GM18873 (cell line): ENCODE results near the gene ULK1.

Experiments
- ATAC-seq: cut with Tn5 transposase; IDR thresholded peaks from one replicate; pipeline ENCODE4 v1.9.1; 2021; ENCODE audit warnings: mild to moderate bottlenecking, moderate library complexity, moderate number of reproducible peaks; ENCODE audit not compliant: unreplicated experiment, low FRiP score

The ULK1 gene

DNA sequence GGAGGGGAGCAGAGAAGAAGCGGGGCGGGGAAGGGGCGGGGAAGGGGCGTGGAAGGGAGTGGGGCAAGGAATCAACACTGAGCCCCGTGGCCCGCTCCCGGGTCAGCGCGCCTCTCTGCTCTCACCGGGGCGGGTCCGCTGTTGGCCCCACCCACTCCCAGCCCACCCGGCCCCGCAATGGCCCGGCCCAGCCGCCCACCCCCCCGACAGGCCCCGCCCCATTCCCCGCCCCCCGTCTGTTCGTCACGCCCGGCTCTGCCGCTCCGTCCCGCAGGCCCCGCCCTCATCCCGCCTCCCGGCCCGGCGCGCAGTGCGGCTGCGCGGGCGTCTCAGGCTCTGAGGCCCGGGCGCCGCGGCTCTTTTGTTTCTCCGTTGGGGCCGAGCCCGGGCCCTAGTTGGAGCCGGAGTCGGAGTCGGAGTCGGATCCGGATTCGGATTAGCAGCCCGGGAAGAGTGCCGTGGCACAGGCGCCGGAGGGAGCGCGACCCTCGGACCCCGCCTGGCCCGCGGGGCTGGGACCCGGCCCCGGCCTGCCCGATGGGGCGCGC is at the start of gene ULK1:
Gene ULK1 (plus strand): TSS at position 310 of the 548 bp plus-strand sequence. CDS start 380 bp downstream, outside the sequence.
- ATAC-seq: peak; percentile 60

DNA sequence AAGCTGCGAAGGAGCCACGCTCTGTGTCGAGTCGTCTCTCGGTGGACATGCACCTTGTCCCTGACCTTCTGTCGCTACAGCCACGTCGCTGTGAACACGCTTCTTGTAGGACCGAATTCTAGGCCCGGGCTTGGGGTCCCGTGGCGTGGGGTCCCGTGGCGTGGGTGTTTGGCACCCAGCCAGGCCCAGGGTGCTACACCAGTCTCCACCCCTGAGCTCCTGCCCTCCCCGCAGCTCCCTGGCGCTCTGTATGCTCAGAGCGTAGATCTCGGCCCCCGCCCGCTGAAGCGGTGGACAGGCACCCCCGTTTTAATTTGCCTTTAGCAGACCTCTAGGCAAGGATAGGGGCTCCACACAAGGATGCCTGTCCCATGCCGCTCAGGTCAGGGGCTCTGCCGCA is 49.8 kb upstream of the ULK1 start:
- no peak for ATAC-seq

DNA sequence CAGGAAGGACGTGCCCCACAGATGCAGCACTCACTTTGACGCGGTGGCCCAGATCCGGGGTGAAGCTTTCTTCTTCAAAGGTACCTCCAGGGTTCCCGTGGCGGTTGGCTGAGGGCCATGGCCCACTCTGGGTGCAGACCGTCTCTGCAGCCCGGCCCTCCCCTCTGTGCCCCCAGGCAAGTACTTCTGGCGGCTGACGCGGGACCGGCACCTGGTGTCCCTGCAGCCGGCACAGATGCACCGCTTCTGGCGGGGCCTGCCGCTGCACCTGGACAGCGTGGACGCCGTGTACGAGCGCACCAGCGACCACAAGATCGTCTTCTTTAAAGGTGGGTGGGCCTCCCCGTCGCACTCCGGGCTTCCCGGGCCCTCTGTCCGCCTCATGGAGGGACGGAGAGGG is 49.3 kb upstream of the ULK1 start:
- no peak for ATAC-seq

DNA sequence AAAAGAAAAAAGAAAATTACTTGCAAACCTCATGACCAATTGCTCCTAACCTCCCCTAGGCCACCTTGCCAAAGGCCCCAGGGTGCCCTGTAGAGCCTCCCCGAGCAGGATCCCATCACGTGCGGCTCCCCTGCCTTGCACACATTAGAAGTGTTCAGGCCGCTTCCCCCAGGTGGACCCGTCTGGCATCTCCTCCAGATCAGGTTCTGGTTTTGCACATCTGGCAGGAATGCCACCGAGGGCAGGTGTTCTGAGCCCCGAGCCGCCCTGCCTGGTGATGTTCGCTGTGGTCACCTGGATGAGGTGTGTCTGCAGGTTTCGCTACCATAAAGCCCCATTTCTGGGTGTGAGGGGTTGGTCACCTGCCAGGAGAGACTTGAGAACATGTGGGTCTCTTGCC is 47.0 kb upstream of the ULK1 start:
- no peak for ATAC-seq

DNA sequence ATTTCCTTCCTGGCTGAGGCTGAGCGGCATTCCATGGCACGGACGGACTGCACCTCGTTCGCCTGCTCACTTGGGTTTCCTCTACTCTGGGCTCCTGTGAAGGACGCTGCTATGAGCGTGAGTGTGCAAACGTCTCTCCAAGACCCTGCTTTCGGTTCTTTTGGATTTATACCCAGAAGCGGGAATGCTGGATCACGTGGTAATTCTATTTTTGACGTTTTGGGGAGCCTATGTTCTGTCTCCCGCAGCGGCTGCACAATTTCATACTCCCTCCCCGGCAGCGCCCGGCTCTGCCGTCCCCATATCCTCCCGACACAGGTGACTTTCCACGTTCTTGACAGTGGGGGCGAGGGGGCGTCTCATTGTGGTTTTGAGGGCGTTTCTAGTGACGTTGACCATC is 45.7 kb upstream of the ULK1 start:
- no peak for ATAC-seq

DNA sequence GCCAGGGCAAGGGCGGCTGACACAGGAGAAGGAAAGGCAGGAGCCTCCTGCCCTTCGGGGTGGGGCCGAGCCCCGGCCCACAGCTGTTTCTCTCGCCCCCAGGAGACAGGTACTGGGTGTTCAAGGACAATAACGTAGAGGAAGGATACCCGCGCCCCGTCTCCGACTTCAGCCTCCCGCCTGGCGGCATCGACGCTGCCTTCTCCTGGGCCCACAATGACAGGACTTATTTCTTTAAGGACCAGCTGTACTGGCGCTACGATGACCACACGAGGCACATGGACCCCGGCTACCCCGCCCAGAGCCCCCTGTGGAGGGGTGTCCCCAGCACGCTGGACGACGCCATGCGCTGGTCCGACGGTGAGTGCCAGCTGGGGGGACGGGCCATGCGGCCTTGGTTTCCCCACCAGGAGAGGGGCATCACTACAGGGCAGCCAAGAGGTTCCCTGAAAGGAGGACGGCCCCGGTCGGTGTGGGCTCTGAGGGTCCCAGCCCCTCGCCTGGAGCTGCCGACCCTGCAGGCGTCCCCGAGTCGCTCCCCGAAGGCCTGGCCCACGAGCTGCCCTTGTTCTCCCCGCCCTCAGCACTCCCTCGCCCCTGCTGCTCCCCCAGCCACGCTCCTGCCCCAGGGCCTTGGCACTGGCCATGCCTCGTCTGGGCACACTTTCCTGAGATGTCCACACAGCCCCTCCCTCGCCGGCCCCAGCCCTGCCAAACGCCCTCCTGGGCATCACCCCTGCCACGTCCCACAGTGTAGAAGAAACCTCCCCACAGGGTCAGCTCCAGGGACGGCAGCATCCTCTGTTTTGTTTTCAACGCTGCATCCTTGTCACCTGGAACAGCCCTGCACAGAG is 44.5 kb upstream of the ULK1 start:
- no peak for ATAC-seq

DNA sequence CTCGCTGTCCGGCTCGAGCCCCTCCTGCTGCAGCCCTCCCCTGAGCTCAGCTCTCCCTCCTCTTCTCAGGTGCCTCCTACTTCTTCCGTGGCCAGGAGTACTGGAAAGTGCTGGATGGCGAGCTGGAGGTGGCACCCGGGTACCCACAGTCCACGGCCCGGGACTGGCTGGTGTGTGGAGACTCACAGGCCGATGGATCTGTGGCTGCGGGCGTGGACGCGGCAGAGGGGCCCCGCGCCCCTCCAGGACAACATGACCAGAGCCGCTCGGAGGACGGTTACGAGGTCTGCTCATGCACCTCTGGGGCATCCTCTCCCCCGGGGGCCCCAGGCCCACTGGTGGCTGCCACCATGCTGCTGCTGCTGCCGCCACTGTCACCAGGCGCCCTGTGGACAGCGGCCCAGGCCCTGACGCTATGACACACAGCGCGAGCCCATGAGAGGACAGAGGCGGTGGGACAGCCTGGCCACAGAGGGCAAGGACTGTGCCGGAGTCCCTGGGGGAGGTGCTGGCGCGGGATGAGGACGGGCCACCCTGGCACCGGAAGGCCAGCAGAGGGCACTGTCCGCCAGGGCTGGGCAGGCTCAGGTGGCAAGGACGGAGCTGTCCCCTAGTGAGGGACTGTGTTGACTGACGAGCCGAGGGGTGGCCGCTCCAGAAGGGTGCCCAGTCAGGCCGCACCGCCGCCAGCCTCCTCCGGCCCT is 43.4 kb upstream of the ULK1 start:
- ATAC-seq: no peak

DNA sequence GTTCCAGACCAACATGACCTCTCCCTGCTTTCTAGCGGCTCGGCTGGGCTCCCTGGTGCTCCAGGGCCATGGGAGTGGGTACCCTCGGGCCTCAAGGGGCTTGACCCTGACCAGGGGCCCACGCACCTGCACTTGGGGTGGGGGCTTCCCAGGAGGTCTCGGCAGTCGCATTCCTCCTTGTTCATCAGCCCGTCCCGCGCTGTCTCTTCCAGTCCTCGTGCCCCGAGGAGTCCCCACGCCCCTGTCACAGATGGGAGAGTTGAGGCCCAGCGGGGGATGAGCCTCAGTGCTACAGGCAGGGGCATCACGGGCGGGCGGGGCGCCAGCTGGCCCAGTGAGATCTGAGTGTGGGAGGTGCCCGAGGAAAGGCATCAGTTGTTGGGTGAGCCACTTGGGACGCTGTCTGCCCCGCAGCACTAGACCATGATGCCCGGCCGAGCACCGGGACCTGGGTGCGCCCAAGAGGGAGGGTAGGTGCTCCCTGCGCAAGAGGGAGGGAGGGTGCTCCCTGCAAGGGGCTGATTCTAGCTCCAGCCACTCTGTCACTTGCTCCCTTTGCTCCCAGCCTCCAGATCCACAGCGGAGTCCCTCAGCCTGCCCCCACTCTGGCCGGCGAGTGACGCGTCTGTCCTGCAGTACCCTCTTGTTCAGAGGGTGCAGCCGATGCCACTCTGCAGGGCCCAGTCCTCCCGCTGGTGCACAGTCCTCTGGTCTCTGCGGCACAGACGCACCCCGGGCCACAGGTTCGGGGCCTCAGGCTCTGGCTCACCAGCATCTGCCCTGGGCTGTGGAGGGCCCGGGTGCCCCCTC is 42.5 kb upstream of the ULK1 start:
- ATAC-seq: no peak

DNA sequence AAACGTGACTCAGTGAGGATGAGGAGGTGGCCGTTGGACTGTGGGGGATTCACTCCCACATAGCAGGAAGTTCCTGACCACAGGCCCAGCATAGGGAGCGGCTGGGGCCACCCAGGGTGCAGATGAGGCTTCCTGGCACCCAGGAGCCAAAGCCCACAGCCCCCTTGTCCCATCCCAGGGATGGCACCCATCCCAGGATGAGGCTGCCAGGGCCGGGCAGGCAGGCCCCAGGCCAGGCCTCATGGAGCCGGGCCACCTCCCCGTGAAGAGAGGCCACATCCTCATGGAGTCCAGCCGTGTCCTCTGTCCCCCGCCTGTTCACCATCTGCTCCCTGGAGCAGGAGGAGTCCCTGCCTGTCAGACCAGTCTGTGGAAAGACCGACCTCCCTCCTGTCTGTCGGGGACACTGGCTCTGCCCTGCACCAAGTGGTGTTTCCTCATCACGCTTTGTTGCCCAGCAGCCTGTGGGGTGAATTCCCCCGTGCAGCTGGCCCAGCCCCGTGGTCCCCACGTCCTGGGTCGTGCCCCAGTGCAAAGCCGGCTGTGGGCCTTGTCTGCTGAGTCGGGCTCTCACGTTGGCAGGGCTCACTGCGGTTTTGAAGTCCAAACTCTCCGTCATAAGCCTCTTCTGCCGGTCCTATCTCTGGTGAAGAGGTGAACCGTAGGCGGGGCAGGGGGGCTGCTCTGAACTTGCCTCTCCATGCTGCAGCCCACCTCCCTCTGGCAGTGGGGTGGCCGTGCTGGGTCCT is 41.7 kb upstream of the ULK1 start:
- ATAC-seq: no peak

DNA sequence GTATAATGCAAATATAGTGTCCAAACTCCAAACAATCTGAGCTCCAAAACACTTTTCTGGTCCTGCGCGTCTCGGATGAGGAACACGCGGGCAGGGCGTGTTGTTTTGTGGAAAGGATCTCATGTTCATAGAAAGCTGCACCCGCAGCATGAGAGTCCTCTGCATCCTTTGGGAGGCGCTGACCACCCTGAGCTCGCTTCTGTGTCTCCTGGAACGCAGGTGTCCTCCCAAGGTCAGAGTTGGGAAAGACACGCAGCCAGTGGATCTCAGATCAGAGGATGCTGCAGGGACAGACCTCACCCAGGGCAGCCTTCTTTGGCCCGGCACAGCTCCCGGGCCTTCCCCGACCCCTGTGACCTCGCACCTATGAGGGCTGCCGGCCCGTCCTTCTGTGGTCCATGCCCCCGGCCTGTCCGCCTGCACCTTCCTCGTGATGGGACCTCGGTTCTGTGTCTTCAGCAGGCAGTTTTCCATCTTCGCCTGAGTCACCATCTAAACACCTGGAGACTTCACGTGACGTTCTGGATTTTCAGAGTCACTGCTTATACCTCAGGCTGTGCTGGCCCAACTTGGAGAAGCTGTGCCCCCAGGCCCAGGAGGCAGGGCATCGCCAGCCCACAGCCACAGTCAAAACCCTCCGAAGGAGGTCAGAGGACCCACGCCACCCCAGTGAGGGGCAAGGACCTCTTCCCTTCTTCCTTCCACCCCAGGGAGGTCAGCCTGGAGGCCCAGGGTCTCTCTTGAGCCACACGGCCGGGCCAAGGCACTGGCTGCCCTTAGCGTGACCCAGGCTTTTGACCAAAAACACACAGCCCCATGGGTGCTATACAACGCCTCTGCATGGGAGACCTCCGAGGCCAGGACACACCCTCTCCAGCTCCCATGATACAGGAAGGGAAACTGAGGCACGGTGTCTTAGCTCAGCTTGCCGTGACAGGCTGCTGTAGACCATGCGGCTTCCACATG is 40.3 kb upstream of the ULK1 start:
- ATAC-seq: no peak

DNA sequence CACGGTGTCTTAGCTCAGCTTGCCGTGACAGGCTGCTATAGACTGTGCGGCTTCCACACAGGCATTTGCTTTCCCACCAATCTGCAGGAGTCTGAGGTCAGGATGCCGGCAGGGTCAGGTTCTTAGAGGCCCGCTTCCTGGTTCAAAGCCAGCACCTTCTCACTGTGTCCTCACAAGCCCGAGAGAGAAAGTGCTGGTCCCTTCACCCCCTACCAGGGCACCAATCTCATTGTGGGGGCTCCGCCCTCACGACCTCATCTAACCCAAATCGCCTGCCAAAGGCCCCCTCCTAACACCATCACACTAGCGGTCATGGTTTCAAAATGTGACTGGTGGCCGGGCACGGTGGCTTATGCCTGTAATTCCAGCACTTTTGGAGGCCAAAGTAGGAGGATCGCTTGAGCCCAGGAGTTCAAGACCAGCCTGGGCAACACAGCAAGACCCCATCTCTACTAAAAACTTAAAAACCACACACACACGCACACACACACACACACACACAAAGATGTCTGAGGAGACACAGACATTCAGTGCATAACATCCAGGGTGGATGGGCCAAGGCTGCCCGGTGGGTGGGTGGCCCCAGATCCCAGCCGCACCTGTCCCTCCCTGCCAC is 39.5 kb upstream of the ULK1 start:
- no peak for ATAC-seq

DNA sequence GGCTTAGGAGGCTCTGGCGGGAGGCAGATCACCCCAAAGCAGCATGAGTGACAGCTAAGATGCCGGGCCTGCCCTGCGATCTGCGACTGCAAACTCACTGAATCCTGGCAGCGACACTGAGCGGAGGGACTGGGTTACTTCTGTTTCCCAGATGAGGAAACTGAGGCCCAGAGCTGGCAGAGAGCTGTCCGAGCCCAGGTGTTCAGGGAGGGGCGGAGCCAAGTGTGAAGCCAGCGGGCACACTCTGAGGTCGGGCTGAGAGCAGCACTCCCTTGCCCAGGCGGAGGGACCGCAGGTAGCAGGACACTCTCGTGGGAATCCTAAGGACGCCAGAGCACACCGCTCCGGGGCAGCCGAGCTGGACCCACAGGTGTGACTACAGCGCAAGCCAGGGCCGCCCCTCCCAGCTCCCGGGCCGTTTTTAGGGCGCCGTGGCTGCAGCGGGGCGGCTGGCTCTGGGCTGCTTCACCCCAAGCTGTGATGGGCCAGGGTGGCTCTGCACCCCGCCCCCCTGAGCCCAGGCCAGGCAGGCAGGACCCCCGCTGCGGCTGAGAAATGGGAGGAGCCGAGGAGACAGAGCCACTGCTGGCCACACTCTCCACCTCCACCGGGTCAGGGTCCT is 38.8 kb upstream of the ULK1 start:
- no peak for ATAC-seq

DNA sequence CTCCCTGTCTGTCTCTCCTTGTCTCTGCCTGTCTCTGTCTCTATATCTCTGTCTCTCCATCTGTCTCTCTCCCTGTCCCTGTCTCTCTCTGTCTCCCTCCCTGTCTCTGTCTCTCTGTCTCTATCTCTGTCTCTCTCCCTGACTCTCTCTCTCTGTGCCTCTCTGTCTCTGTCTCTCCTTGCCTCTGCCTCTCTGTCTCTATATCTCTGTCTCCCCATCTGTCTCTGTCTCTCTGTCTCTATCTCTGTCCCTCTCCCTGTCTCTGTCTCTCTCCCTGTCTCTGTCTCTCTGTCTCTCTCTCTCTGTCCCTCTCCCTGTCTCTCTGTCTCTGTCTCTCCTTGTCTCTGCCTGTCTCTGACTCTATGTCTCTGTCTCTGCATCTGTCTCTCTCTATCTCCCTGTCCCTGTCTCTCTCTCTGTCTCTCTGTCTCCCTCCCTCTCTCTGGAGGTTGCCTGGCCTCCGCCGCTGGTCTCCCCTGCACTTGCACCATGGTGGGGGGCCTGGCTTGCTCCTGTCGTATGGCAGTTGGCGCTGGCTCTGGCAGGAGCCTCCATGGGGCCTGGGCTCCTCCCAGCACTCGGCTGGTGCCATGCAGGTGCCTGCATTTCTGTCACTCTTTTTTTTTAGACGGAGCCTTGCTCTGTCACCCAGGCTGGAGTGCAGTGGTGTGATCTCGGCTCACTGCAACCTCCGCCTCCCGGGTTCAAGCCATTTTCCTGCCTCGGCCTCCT is 37.9 kb upstream of the ULK1 start:
- no peak for ATAC-seq

DNA sequence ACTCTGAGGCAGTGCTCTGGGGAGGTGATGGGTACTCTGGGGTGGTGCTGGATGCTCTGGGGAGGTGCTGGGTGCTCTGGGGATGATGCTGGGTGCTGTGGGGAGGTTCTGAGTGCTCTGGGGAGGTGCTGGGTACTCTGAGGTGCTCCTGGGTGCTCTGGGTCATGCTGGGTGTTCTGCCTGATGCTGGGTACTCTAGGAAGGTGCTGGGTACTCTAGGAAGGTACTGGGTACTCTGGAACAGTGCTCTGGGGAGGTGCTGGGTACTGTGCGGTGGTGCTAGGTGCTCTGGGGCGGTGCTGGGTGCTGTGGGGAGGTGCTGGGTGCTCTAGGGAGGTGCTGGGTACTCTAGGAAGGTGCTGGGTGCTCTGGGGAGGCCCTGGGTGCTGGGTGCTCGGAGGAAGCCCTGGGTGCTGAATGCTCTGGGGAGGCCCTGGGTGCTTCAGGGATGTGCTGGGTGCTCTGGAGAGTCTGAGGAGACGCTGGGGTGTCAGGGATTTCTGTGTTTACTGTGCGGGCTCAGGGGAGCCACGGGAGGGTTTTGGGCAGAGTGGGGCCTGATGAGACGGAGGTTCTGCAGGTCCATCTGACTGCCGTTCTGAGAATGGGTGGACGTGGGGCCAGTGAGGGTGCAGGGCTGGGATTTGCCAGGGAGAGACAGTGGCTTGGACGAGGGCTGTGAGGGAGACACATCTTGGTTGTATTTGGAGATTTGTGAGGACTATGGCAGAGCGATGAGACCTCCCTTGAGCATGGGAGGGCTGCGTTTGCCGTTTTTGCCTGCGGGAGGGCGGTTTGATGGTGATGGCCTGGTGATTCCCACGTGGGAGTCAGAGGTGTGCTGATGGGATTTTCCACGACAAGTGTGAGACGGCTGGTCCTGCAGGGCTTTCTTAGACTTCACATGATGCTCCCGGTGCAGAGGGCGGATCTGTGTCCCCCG is 36.2 kb upstream of the ULK1 start:
- ATAC-seq: no peak

DNA sequence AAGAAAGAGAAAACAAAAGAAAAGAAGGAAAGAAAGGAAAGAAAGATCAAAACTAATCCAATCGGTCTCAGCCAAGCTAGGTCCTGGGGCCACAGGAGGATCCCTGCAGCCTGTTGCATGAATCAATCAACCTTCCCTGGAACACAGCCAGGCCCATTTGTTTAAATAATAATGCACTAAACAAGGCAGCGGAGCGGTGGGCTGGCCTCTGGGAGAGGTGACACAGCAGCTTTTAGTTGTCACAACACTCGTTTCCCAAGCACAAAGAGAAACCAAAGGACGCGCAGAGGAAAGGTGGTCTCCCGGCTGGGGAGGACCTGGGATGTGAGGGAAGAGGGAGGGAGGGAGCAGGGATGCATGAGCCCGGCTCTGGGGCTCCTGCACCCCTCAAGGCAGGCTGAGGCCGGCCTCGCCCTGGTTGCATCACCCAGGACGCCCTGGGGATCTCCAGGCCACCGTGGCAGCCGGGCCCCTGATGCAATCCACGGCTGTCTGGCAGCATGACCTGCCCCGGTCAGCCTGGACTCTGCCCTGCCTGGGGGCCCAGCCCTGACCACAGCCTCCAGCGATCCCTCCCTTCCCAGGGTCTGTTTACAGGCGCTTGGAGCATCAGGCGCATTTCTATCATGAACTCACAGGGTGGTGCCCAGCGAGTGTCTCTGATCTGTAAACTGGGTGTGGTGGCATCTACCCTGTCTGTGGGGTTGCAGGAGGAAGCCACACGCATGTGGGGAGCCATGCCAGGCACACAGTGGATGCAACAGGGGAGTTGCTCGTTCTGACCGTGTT is 33.8 kb upstream of the ULK1 start:
- ATAC-seq: no peak
